Neural progenitor cell (in vitro differentiated cells): ENCODE measurements around the gene CRCP. TPM values are rescaled to one million over a fixed set of nuclear protein-coding genes. Genes with fewer than 3 reads are reported as not detected.

Experiments
- DNase-seq: peaks from one replicate; pipeline ENCODE4 v3.0.0-alpha.2; 2016; ENCODE audit warnings: low spot score
- H2AFZ ChIP-seq: fragments of 200-600 bp; sonication (generic); replicated peaks from 2 replicates; pipeline ENCODE4 v1.6.1; 2016; ENCODE audit warnings: antibody characterized with exemption
- H3F3A ChIP-seq: fragments of 200-600 bp; sonication (generic); 2 replicates; pipeline ENCODE4 v1.6.1; 2016; ENCODE audit warnings: antibody characterized with exemption, low read depth
- H3K27ac ChIP-seq: fragments of 200-600 bp; sonication (generic); 2 replicates; pipeline ENCODE4 v1.5.1; 2016; ENCODE audit warnings: mild to moderate bottlenecking
- H3K27me3 ChIP-seq: fragments of 200-600 bp; sonication (generic); 2 replicates; pipeline ENCODE4 v1.6.1; 2016; ENCODE audit warnings: mild to moderate bottlenecking, moderate library complexity
- H3K36me3 ChIP-seq: fragments of 200-600 bp; sonication (generic); 2 replicates; pipeline ENCODE4 v1.5.1; 2016
- H3K4me1 ChIP-seq: fragments of 200-600 bp; sonication (generic); 2 replicates; pipeline ENCODE4 v1.6.1; 2016; ENCODE audit warnings: mixed run types
- H3K4me2 ChIP-seq: fragments of 200-600 bp; sonication (generic); 2 replicates; pipeline ENCODE4 v1.6.1; 2016
- H3K4me3 ChIP-seq: fragments of 200-600 bp; sonication (generic); 2 replicates; pipeline ENCODE4 v1.5.1; 2016
- H3K79me2 ChIP-seq: fragments of 200-600 bp; sonication (generic); 2 replicates; pipeline ENCODE4 v1.6.1; 2016; ENCODE audit warnings: low read depth
- H3K9ac ChIP-seq: fragments of 200-600 bp; sonication (generic); 2 replicates; pipeline ENCODE4 v1.6.1; 2016
- H3K9me3 ChIP-seq: fragments of 200-600 bp; sonication (generic); 2 replicates; pipeline ENCODE4 v1.5.1; 2016; ENCODE audit warnings: low read depth
- H4K20me1 ChIP-seq: fragments of 200-600 bp; sonication (generic); 2 replicates; pipeline ENCODE4 v1.6.1; 2016; ENCODE audit warnings: low read depth
- H3K27ac Mint-ChIP-seq: 3 replicates; pipeline ENCODE4 v1.8.0; 2021; ENCODE audit warnings: mixed read lengths
- H3K27me3 Mint-ChIP-seq: 2 replicates; pipeline ENCODE4 v1.8.0; 2022; ENCODE audit warnings: low read depth, mild to moderate bottlenecking, inconsistent platforms, moderate library complexity, mixed read lengths; ENCODE audit not compliant: insufficient read depth
- H3K36me3 Mint-ChIP-seq: 3 replicates; pipeline ENCODE4 v1.8.0; 2021; ENCODE audit warnings: mixed read lengths
- H3K4me1 Mint-ChIP-seq: 3 replicates; pipeline ENCODE4 v1.8.0; 2021; ENCODE audit warnings: mixed read lengths
- H3K4me3 Mint-ChIP-seq: 3 replicates; pipeline ENCODE4 v1.8.0; 2021; ENCODE audit warnings: mild to moderate bottlenecking, moderate library complexity, mixed read lengths
- H3K9me3 Mint-ChIP-seq: 3 replicates; pipeline ENCODE4 v1.8.0; 2020; ENCODE audit warnings: mixed read lengths
- CTCF ChIP-seq: fragments of 200-600 bp; sonication (generic); IDR thresholded peaks from 2 replicates; pipeline ENCODE4 v1.5.1; 2017; ENCODE audit warnings: antibody characterized with exemption, mild to moderate bottlenecking
- EZH2 ChIP-seq: fragments of 200-600 bp; sonication (generic); IDR thresholded peaks from 2 replicates; pipeline ENCODE4 v1.6.1; 2017; ENCODE audit warnings: antibody characterized with exemption, mild to moderate bottlenecking, moderate library complexity
- EZH2phosphoT487 ChIP-seq: fragments of 200-600 bp; sonication (generic); IDR thresholded peaks from 2 replicates; pipeline ENCODE4 v1.6.1; 2017; ENCODE audit warnings: antibody characterized with exemption
- total RNA-seq: library from RNA; depleted of rRNA; stranded (reverse); fragments of >200 nt; gene quantifications from 2 replicates; pipeline ENCODE4 v1.2.3, GENCODE V29; 2015; ENCODE audit warnings: low replicate concordance

Gene CRCP
- total RNA-seq, 1 donor from 2014 or later = 30.0 TPM

DNA sequence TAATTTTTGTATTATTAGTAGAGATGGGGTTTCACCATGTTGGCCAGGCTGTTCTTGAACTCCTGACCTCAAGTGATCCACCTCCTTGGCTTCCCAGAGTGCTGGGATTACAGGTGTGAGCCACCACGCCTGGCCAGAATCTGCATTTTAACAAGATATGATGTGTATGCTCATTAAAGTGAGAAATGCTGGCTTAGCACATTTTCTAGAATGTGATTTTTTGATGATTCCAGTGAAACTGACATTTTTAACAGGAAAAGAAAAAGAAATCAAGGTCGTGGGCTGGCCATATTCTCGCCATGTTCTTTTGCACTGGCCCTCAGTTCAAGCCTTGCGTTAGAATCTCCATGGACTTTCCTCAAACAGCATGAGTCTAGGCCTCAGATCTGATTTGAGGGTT lies 72.3 kb downstream of the CRCP start:
- H4K20me1 ChIP-seq = no peaks in the 10 kb centered on the region
- no peak overlapping the region for H3K27ac ChIP-seq
- Mint-ChIP-seq H3K36me3 (peaks cover 2% of the 10 kb centered on the region), H3K4me3 (no peak overlapping the region), H3K27me3 (peaks cover 5% of the 10 kb centered on the region), H3K4me1 (peaks cover 2% of the 10 kb centered on the region), H3K27ac (no peak overlapping the region), H3K9me3 (peaks cover 4% of the 10 kb centered on the region)
- H3K79me2 ChIP-seq = no peaks in the 10 kb centered on the region
- no peak for DNase-seq
- H3K4me2 ChIP-seq = no peak overlapping the region
- H3K36me3 ChIP-seq = no peaks in the 10 kb centered on the region
- no peak overlapping the region for H3K9ac ChIP-seq
- H3K27me3 ChIP-seq = no peaks in the 10 kb centered on the region
- H3K4me3 ChIP-seq = no peak overlapping the region
- no peaks in the 10 kb centered on the region for H3K4me1 ChIP-seq
- no peak overlapping the region for H2AFZ ChIP-seq
- H3K9me3 ChIP-seq = no peaks in the 10 kb centered on the region
- TF ChIP-seq CTCF = no peak
- TF ChIP-seq EZH2phosphoT487 = no peak
- no peak for TF ChIP-seq EZH2
- H3F3A ChIP-seq = no peaks in the 10 kb centered on the region

GRCh38 chr7:66187905-66188304 lies 73.3 kb downstream of the CRCP start:
- Histone ChIP-seq H3K9ac (no peak overlapping the region), H3K9me3 (no peaks in the 10 kb centered on the region), H3K79me2 (no peaks in the 10 kb centered on the region), H3F3A (no peaks in the 10 kb centered on the region), H3K4me1 (no peaks in the 10 kb centered on the region), H3K27me3 (no peaks in the 10 kb centered on the region), H2AFZ (no peak overlapping the region), H3K4me3 (no peak overlapping the region), H3K4me2 (no peak overlapping the region), H4K20me1 (no peaks in the 10 kb centered on the region), H3K27ac (no peak overlapping the region), H3K36me3 (no peaks in the 10 kb centered on the region)
- peaks cover 4% of the 10 kb centered on the region for H3K9me3 Mint-ChIP-seq
- DNase-seq = no peak
- no peak overlapping the region for H3K4me3 Mint-ChIP-seq
- no peak for TF ChIP-seq EZH2phosphoT487
- no peak for TF ChIP-seq CTCF
- no peak for TF ChIP-seq EZH2
- H3K36me3 Mint-ChIP-seq = peaks cover 2% of the 10 kb centered on the region
- peaks cover 2% of the 10 kb centered on the region for H3K4me1 Mint-ChIP-seq
- H3K27ac Mint-ChIP-seq = no peak overlapping the region
- H3K27me3 Mint-ChIP-seq = peaks cover 7% of the 10 kb centered on the region

- Histone ChIP-seq H3K9ac (no peak overlapping the region), H3K27me3 (no peaks in the 10 kb centered on the region), H3K4me3 (no peak overlapping the region), H3K4me2 (no peak overlapping the region), H3K4me1 (no peaks in the 10 kb centered on the region), H2AFZ (no peak overlapping the region), H3K36me3 (no peaks in the 10 kb centered on the region), H3K79me2 (no peaks in the 10 kb centered on the region), H4K20me1 (no peaks in the 10 kb centered on the region), H3K27ac (no peak overlapping the region), H3F3A (no peaks in the 10 kb centered on the region), H3K9me3 (no peaks in the 10 kb centered on the region)
- Mint-ChIP-seq H3K36me3 (peaks cover 2% of the 10 kb centered on the region), H3K4me3 (no peak overlapping the region), H3K27ac (no peak overlapping the region), H3K4me1 (peaks cover 2% of the 10 kb centered on the region), H3K27me3 (peaks cover 5% of the 10 kb centered on the region), H3K9me3 (peaks cover 4% of the 10 kb centered on the region)
- TF ChIP-seq EZH2 = no peak
- no peak for TF ChIP-seq CTCF
- no peak for TF ChIP-seq EZH2phosphoT487
- DNase-seq = no peak
Observed at GRCh38 chr7:66188645-66189044, 74.0 kb downstream of the CRCP start.
